ENCODE measurements around the gene PEX6. TPM values are rescaled to one million over a fixed set of nuclear protein-coding genes. Genes with fewer than 3 reads are reported as not detected.
A peak's percentile ranks its signal among the peaks of the same experiment; 100 is the strongest.
"Not testable (repeated sequence)": the region's sequence is repeated elsewhere in the genome, so short reads cannot be mapped to it uniquely, and the experiment has no call there.

The PEX6 gene
- 13.4 TPM for total RNA-seq
- long read RNA-seq, partial matches to known transcripts = 8 of 14 reads
- long read RNA-seq, other reads (novel, unspliced or antisense) = 3 of 14 reads

- DNase-seq (ENCODE audit: low spot score) = peak; percentile 96
These were observed at the start of gene PEX6 for GRCh38 chr6:42978839-42979522. TSS of gene PEX6 (minus strand) at chr6:42979181. CDS start at chr6:42979150, 31 bp downstream.

GRCh38 chr6:43026365-43026764 is 47.4 kb upstream of the PEX6 start:
- no peak for DNase-seq (ENCODE audit: low spot score)

GRCh38 chr6:43024436-43024835 is 45.5 kb upstream of the PEX6 start:
- DNase-seq (ENCODE audit: low spot score) = no peak

- peak; percentile 94 for DNase-seq (ENCODE audit: low spot score)
These were observed 42.5 kb upstream of the PEX6 start, which contains the start of gene RRP36 for GRCh38 chr6:43021270-43022047. TSS of gene RRP36 (plus strand) at chr6:43021623. CDS start at chr6:43021655, 32 bp downstream.

- DNase-seq (ENCODE audit: low spot score) = no peak
These were observed 41.9 kb upstream of the PEX6 start for GRCh38 chr6:43020847-43021246.

- DNase-seq (ENCODE audit: low spot score) = no peak
These were observed 41.2 kb upstream of the PEX6 start for GRCh38 chr6:43020052-43020705.

- DNase-seq (ENCODE audit: low spot score) = no peak
These were observed 40.2 kb upstream of the PEX6 start for GRCh38 chr6:43019152-43019551.

GRCh38 chr6:43016943-43017334 is 38.0 kb upstream of the PEX6 start:
- DNase-seq (ENCODE audit: low spot score) = no peak

GRCh38 chr6:43016176-43016942 is 37.4 kb upstream of the PEX6 start:
- no peak for DNase-seq (ENCODE audit: low spot score)

- no peak for DNase-seq (ENCODE audit: low spot score)
These were observed 35.5 kb upstream of the PEX6 start for GRCh38 chr6:43014434-43014909.

GRCh38 chr6:43013843-43014433 is 35.0 kb upstream of the PEX6 start, which contains the start of the genes KLHDC3 and MEA1:
TSS of gene KLHDC3 (plus strand) at chr6:43014249. CDS start at chr6:43017193, 2,944 bp downstream.
TSS of gene MEA1 (minus strand) at chr6:43013946. CDS start at chr6:43013813, 133 bp downstream.
- peak; percentile 98 for DNase-seq (ENCODE audit: low spot score)

GRCh38 chr6:43013097-43013842 is 34.3 kb upstream of the PEX6 start:
- DNase-seq (ENCODE audit: low spot score) = peak; percentile 91

- no peak for DNase-seq (ENCODE audit: low spot score)
These were observed 33.4 kb upstream of the PEX6 start for GRCh38 chr6:43012364-43012763.

GRCh38 chr6:43011207-43011606 is 32.2 kb upstream of the PEX6 start:
- no peak for DNase-seq (ENCODE audit: low spot score)

GRCh38 chr6:43009124-43009523 is 30.1 kb upstream of the PEX6 start:
- DNase-seq (ENCODE audit: low spot score) = no peak

- DNase-seq (ENCODE audit: low spot score) = no peak
These were observed 28.1 kb upstream of the PEX6 start for GRCh38 chr6:43007126-43007525.

- no peak for DNase-seq (ENCODE audit: low spot score)
These were observed 27.3 kb upstream of the PEX6 start for GRCh38 chr6:43006251-43006650.

GRCh38 chr6:43005844-43006243 is 26.9 kb upstream of the PEX6 start:
- no peak for DNase-seq (ENCODE audit: low spot score)

GRCh38 chr6:43001843-43002242 is 22.9 kb upstream of the PEX6 start:
- no peak for DNase-seq (ENCODE audit: low spot score)

- not testable (repeated sequence) for DNase-seq (ENCODE audit: low spot score)
These were observed 19.2 kb upstream of the PEX6 start for GRCh38 chr6:42998205-42998604.
